A204.1 (cell line): Measurements from ENCODE around the gene FBLL1.
A peak's percentile ranks its signal among the peaks of the same experiment; 100 is the strongest.
"Not testable (repeated sequence)": the region's sequence is repeated elsewhere in the genome, so short reads cannot be mapped to it uniquely, and the experiment has no call there.

ENCODE experiments used
- FAIRE-seq: peaks from 2 replicates; lab custom pipeline; 2012; peaks lifted over from hg19 to GRCh38; lab: Jason Lieb, UNC

FBLL1 gene

DNA sequence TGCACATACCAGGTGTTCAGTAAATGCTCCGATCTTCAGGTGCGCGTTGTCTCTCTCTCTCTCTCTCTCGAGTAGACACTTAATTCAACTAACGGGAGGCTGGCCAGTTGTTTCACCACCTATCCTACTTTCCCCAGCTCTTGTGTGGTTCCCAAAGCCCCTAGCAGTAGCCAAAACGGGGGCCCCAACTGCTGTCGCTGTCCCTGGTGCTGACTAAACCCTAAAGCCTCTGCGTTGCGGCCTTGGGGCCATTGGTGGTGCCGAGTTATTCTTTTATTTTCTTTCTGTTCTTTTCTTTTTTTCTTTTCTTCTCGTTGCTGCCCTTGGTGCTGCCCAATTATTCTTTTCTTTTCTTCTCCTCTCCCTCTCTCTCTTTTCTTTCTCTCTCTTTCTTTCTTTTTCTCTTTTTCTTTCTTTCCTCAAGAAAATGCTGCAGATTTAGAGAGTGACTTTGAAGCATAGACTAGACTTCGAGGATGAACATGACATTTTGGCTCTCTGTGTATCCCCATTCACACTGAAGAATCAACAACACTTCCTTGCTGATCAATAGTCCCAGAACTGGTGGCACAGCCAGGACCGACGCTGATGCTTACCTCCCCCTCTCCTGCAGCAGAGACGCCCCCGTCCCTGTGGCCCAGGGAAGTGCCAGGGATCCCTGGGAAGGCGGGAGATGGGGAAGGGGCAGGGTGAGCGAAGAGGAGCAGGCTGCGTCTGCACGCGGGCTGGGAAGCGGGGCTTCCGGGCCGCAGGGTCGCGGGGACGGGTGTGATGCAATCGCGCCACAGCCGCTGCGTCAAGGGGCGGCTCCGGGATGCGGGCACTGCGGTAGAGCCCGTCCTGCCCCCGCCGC lies at the start of gene FBLL1:
FBLL1 (plus strand) TSS at position 785 of the 853 bp plus-strand sequence. CDS start 200 bp downstream, outside the sequence.
- FAIRE-seq = no peak

- no peak for FAIRE-seq
These were observed 48.5 kb upstream of the FBLL1 start for GRCh38 chr5:168480601-168481000.

GRCh38 chr5:168481330-168481788 lies 47.7 kb upstream of the FBLL1 start:
- FAIRE-seq = no peak

GRCh38 chr5:168482361-168482760 lies 46.7 kb upstream of the FBLL1 start:
- FAIRE-seq = no peak

- FAIRE-seq = peak; percentile 54
These were observed 42.8 kb upstream of the FBLL1 start, which contains the start of gene RARS1 for GRCh38 chr5:168486136-168486879. Gene RARS1, plus strand, starts transcription at chr5:168486471. Its CDS starts 28 bp downstream, at chr5:168486499.

DNA sequence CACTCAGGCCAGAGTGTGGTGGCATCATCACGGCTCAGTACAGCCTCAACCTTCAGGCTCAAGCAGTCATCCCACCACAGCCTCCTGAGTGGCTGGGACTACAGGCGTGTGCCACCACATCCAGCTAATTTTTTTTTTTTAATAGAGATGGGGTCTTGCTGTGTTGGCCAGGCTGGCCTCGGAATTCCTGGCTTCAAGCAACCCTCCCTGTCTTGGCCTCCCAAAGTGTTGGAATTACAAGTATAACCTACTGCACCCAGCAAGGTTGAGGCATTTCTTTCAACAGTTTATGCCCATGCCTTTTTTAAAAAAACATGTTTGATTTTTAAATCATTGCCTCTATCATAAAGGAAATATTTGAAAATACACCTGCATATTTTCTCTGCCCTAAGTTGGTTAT lies 40.0 kb upstream of the FBLL1 start:
- FAIRE-seq = no peak

- FAIRE-seq = no peak
These were observed 35.0 kb upstream of the FBLL1 start for GRCh38 chr5:168494057-168494555.

DNA sequence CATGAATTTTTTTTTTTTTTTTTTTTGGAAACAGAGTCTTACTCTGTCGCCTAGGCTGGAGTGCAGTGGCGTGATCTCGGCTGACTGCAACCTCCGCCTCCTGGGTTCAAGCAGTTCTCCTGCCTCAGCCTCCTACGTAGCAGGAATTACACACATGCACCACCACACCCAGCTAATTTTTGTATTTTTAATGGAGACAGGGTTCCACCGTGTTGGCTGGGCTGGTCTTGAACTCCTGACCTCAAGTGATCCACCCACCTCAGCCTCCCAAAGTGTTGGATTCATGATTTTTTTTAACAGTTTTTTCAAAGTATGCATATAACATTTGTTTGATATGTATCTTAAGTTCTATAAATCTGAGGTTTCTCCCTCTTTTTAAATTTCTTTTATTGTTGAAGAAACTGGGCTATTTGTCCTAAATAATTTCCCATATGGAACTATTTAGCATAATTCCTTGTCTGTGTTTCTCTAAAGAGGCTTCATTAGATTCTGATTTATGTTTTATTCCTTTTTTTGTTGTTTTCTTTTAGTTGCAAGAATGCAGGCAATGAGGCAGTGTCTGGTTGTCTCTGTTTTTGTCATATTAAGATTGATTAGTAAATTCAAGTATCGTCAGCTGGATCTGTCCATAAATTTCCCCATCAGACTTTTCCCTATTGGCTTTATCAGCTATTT lies 26.4 kb upstream of the FBLL1 start:
- FAIRE-seq = no peak

GRCh38 chr5:168513861-168514428 lies 15.2 kb upstream of the FBLL1 start:
- FAIRE-seq = no peak

GRCh38 chr5:168525856-168526255 lies 3.2 kb upstream of the FBLL1 start:
- FAIRE-seq = no peak

DNA sequence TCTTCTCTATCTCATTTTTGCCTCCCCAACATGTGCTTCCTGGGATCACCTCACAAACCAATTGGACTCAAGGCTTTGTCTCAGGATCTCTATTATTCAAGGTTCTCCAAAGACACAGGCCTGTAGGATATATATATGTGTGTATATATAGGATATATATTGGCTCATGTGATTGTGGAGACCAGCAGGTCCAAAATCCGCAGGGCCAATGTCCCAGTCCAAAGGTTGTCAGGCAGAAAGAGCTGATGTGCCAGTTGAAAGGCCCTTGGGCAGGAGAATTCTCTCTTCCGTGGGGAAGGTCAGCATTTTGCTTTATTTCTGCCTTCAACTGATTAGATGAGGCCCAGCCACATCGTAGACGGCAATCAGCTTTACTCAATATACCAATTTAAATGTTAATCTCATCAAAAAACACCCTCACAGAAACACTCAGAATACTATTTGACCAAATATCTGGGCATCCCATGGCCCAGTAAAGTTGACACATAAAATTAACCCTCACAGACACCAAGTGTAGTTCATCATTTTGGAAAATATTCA lies 1.3 kb upstream of the FBLL1 start:
- FAIRE-seq = no peak

GRCh38 chr5:168529374-168530234 lies 499 bp downstream of the FBLL1 start:
- FAIRE-seq = no peak

- no peak for FAIRE-seq
These were observed 1.6 kb downstream of the FBLL1 start for GRCh38 chr5:168530621-168531150.

DNA sequence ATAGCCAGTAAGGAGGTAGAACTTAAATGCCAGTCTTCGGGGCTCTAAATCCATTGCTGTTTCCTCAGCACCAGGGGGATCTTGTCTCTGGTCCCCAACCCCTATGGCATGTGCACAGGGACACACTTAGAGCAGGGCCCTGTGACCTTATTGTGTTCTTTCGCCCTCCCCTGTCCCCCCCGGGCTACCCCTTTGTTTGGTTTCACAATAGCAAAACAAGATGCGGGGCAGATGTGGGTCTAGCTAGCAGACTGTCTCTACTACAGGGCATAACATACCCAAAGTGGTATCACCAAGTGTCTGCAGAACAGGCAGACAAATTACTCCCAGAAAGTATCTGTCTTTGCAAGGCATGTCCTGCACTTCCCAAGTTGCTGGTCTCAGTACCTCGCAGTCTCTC lies 2.1 kb downstream of the FBLL1 start:
- no peak for FAIRE-seq

DNA sequence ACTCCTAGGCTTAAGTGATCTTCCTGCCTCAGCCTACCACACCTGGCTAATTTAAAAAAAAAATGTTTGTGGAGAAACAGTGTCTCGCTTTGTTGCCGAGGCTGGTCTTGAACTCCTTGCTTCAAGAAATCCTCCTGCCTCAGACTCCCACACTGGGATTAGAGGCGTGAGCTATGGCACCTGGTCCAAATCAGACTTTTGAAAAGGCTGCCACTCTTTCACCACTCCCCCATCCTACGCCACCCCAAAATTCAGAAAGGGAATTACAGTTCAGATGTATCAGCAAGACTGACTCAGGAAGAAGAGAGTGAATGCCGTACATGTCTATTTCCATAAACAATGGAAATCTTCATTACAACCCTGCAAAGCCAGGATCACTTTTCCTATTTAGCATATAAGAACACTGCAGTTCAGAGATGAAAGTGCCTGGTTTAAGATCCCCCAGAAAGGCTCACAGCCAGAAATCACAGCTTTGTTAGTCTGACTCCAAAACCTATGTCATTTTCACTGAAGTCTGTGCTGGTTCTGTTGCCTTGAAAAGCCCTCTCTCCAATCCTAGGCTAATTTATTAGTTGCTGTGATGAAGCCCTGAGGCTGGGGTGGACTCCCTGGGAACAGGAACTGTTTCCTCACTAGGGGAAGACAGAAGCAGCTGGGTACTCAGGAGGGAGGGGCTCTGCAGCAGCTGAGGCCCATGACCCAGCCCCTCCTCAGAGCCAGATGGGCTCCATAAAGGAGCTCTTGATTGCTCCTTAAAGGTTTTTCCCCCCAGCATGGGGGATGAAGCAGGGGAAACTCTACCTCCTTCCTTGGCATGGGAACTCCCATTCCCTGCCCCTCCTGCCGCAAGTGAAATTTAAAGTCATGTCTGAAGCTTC lies 3.1 kb downstream of the FBLL1 start:
- no peak for FAIRE-seq

- FAIRE-seq = not testable (repeated sequence)
These were observed 5.2 kb downstream of the FBLL1 start for GRCh38 chr5:168534351-168534750.

DNA sequence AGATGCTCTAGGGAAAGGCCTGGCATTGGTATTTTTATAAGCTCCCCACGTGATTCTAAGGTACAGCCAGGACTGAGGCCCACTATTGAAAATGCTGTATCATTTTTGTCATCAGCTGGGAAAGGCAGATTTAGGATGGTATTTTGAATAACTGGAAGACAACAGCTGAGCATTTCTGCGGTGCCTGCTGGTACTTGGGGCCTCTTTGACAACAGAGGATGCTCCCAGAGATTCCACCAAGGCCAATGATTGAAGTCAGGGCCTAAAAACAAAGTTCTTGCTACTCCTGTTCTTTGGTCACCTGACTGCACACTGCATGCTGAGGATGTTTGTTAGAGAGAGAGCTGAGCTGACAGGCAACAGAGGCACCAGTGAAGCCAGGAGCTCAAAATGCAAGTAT lies 8.1 kb downstream of the FBLL1 start:
- FAIRE-seq = no peak

- FAIRE-seq = no peak
These were observed 20.4 kb downstream of the FBLL1 start for GRCh38 chr5:168549554-168549953.

- FAIRE-seq = no peak
These were observed 21.6 kb downstream of the FBLL1 start for GRCh38 chr5:168550656-168551055.

- FAIRE-seq = no peak
These were observed 23.0 kb downstream of the FBLL1 start for GRCh38 chr5:168552146-168552545.
